Fibroblast of the conjunctiva (primary cell): ENCODE results near the gene PKMYT1.
A peak's percentile ranks its signal among the peaks of the same experiment; 100 is the strongest.

Experiments used
- DNase-seq: peaks from one replicate; pipeline ENCODE4 v3.0.0-alpha.2; 2010; ENCODE audit warnings: low read depth

The PKMYT1 gene

DNA sequence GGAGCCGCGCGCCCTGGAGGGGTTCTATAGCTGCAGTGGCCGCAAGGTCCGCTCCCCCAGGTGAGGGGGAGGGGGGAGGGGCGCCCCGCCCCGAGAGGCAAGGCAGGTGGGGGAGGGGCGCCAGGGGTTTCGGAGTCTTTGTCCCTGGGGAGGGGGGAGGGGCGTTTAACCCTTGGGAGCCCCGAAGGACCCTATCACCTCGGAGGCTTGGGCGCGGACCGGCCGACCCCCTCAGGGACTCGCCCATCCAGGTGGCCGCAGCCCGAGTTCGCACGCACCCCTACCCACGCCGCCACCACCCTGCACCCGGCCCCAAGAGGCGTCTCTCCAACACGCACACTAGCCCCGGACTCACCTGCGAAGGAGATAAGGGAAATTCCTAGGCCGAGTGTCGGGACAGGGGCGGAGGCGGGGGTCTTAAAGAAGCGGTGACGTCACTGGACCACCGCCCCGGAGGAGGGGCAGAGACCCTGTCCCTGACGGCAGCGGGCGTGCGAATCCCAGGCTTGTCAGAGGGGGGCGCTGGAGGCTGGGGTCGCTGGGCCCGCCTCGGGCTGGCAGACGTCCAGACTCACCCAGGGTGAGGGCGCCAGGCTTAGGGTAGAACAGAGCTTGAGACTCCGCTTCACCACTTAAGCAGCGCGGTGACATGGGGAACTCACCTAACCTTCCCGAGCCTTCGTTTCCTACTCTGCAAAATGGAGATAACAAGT is 37.7 kb upstream of the PKMYT1 start, which contains the start of gene CLDN6:
TSS of gene CLDN6 (minus strand) at position 390 of the 713 bp plus-strand sequence. CDS start 2,162 bp downstream, outside the sequence.
- no peak for DNase-seq

DNA sequence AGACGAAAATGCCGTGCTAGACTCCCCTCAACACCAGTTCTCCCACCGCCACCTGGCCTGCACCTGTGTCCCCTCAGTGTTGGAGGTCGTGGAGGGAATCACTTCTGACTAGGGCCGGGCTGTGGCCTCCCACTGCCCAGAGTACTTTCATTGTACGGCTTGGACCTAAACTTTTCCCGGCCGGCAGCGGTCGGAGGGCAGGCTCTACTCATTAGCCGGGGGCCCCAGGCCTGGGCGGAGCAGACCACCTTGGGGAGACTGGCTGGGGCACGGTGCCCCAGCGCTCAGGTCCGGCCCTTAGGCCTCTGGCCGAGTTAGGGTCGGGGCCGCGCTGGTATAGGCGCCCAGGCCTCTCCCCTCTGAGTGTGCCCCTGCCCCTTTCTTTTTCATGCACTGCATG is 37.1 kb upstream of the PKMYT1 start:
- DNase-seq, result no peak

DNA sequence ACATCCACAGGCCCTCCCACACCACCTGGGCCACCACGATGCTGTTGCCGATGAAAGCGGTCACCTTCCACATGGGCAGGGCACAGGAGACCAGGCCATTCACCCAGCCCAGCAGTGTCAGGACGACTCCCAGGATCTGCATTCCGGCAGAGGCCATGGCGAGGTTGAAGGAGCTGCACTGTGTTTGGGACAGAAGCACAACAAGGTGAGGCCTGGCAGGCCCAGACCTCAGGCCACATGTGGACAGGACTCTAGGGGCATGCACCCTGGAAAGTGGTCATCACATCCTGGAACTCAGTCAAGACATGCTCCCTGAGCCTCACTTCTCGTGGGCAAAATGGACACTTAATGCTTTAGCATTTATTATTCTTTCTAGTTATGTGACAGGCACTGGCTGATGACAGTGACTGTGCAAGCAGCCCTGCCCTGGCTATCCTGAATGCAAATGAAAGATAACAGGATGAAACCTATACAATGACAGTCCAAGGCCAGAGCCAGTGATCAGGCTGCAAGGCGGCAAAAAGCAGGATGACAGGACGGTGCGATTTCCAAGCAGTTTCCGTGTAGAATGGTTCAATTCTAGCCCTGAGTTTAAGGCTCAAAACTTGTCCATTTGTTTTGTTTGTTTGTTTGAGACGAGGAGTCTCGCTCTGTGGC is 35.7 kb upstream of the PKMYT1 start:
- no peak for DNase-seq

DNA sequence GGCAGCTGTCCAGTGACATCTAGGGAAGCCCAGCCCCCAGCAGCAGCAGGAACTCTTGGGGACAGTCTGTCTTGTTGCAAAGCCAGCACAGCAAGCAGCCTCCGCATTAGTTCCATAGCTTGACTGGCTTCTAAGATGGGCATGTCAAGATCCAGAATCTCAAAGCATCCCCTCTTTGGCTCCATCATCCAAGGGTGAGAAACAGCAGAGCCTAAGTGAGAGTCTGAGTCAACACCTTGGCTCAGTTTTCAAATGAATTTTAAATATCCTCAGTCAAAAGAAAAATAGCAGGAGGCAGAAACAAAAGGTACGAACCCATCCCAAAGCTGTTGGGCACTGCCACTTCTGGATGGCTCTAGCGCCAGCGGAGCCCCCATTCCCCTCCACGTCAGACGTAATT is 34.7 kb upstream of the PKMYT1 start:
- no peak for DNase-seq

- no peak for DNase-seq
Observed at GRCh38 chr16:3013998-3014690, 33.9 kb upstream of the PKMYT1 start.

GRCh38 chr16:3013491-3013951 is 33.3 kb upstream of the PKMYT1 start:
- DNase-seq, result no peak

GRCh38 chr16:3012828-3013420 is 32.7 kb upstream of the PKMYT1 start, which contains the start of gene CLDN9:
Gene CLDN9 (plus strand): TSS chr16:3012923. CDS start chr16:3013363, 440 bp downstream.
- no peak for DNase-seq

- DNase-seq, result no peak
Observed at GRCh38 chr16:3012246-3012645, 32.0 kb upstream of the PKMYT1 start.

- no peak for DNase-seq
Observed at GRCh38 chr16:3010510-3010909, 30.3 kb upstream of the PKMYT1 start.

DNA sequence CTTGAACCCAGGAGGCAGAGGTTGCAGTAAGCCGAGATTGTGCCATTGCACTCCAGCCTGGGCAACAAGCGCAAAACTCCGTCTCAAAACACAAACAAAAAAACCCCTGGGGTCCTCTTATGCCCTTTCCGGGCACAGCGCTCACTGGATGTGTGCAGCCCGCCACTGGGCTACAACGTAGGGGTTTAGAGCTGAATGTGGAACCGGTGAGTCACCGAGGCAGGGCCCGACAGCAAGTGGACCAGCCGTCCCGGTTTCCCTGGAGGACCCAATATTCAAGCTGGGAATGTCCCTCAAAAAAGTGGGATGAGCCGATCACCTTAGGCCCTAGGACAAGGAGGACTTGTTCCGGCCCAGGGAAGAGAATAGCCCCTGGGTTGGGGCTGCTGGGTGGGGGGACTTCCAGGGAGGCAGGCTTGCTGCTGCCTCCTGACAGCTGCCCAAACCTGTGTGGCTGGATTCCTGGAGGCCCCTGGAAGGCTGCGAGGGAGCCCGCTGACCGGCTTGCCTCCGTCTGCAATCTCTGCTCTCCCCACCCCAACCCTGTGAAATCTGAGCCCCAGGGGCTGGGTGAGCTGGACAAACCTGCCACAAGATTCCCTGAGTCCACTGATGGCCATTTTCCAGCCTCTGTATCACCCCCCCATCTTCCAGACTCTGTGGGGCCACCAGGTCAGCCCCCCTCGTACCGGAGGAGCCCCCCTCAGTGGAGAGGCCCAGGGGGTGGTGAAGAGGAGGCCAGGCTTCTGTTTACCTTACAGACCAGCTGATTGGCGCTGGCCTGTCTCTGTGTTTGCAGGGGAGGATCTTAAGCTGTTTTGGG is 29.5 kb upstream of the PKMYT1 start:
- no peak for DNase-seq

DNA sequence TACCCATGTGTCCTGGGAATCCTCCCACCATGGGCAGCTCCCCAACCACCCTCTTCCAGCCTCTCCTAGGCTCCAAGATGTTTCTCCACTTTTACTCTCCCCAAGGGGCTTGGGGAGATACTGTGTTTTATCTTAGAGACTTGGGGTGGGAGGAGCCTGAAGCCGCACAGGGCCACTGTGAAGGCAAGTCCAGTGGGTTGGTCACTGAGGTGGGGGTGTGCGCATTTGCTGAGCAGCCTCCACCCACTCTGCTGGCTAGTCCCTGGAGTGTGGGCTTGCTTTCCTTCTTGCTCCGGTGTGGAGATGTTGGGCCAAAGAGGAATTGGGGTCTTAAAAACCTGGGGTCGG is 28.4 kb upstream of the PKMYT1 start:
- DNase-seq, result no peak

DNA sequence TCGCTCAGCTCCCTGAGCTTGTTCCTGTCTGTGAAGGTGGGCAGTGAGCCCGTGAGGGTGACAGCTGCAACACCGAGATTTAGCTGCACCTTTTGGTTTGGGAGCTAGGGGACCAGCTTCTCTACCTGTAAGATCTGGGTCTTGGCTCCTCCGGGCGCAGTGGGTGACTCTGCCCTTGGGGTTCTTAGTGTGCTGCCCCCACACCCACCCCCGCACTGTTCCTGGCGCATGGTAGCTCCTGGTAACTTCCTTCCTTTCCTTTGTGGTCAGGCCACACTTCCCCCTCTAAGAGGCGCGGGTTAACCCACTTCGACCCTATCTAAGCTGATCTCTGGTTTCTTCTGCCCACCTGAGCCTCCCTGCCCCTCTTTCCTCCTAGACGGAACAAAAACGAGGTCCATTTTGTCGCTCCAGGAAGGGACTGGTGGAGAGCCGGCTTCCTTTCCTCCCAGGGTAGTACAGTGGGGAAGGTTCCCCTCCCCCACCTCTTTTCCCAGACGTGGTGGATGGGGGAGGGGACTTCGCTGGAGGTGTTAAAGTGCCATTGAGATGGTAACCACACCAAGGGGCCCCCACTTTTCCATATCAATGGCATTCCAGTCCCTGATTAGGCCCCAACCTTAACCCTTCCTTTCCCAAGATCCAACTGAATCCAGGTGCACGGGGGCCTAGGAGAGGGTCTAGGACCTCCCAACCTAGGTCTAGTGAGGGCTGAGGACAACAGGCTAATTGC is 27.9 kb upstream of the PKMYT1 start:
- no peak for DNase-seq

GRCh38 chr16:3007059-3007956 is 27.1 kb upstream of the PKMYT1 start:
- DNase-seq, result no peak

DNA sequence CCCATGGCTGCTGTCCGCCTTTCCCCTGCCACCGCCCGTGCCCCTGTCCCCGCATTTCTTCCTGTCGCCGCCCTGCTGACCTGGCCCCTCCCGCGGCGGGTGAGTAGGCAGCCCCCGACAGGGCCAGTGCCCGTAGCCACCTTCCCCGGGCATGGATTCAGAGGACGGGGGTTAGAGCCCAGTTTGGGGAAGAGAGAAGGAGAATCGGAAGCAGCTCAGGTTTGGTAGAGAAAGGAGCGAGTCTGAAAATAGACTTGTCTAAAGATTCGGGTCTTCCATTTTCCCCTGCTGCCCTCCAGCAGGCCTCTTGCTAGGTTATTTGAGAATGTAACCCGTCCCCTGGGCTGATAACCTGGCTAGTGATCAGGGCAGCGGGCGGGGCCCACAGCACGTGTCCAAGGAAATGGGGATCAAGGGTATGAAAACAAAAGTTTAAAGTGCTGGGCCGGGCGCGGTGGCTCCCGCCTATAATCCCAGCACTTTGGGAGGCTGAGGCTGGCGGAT is 24.6 kb upstream of the PKMYT1 start:
- DNase-seq, result no peak

DNA sequence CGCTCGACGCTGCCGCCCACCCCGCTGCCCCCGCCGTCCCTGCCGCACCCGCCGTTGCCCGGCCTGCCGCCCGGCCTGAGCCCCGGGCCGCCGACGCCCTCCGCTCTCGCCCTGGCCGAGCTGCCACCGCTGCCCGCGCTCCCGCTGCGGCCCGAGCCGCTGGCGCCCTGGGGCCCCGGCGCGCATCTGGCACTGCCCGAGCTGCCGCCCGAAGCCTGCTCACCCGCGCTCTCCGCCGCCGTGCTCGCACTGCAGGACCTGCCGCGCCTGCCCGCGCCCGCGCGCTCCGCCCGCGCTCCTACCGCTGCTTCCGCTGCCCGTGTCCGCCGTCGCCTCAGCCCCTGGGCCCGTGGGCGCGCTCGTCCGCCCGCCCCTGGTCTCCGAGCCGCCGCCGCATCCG is 24.1 kb upstream of the PKMYT1 start:
- no peak for DNase-seq

DNA sequence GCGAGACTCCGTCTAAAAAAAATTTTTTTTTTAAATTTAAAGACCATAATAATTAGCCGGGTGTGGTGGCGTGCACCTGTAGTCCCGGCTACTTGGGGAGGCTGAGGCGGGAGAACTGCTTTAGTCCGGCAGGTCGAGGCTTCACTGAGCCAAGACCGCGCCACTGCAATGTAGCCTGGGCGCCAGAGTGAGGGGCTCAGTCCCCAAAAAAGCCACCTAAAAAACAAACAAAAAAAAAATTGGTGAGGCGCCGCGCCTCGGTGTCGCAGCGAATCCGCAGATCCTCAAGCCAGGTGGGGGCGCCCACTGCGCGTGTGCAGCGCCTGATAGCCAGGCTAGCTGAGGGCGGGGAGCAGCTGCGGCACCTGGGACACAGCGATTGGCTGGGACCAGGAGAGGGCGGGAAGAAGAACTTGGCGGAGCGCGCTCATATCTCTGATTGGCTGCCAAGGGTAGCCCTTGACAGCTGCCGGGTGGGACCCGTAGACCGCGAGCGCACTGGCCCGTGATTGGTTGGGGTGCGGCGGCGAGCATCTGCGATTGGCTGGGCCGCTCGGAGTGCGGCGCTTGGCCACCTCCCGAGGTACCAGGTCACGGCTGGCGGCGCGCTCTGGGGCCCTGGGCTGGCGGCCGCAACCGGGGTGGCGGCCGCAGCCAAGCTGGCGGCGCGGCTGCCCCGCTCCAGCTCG is 23.5 kb upstream of the PKMYT1 start:
- peak; percentile 96 for DNase-seq

GRCh38 chr16:3001316-3001715 is 21.1 kb upstream of the PKMYT1 start:
- no peak for DNase-seq

GRCh38 chr16:3000540-3000939 is 20.3 kb upstream of the PKMYT1 start:
- no peak for DNase-seq

DNA sequence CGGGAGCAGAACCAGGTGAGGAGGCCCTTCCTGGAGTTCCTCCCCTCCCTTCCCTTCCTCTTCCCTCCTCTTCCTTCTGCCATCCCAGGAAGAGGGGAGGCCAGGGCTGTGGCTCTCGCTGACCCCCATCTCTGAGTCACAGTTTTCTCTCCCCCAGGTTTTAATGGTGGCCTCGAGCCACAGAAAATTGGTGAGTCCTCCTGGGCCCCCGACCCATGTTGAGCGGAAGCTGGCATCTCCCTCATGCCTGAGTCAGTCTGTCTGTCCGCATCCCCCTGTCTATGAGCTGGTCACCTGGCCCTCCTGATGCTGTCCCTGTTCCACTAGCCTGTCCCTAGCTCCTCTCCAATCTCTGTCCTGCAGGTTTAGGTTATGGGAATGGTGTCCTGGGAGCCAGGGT is 19.7 kb upstream of the PKMYT1 start:
- no peak for DNase-seq
